Stimulated activated CD4-positive, alpha-beta T cell treated with anti-CD3 and anti-CD28 coated beads, TNF-alpha, amount 100 ng/mL, for 48 hours (primary cell): ENCODE data around the gene PDXDC1.
"Not testable (repeated sequence)": the region's sequence is repeated elsewhere in the genome, so short reads cannot be mapped to it uniquely, and the experiment has no call there.

Source experiments
- DNase-seq, 3 donors: peaks; one replicate each; pipeline ENCODE4 v3.0.0-alpha.2; 2020; ENCODE audit warnings: low read depth in 3 of 3

Gene PDXDC1

GRCh38 chr16:15012941-15013340 is 38.1 kb downstream of the PDXDC1 start:
- DNase-seq: not testable (repeated sequence)

- not testable (repeated sequence) for DNase-seq
Measured at GRCh38 chr16:15015671-15016070, 40.8 kb downstream of the PDXDC1 start.

GRCh38 chr16:15016354-15016753 is 41.5 kb downstream of the PDXDC1 start:
- DNase-seq: not testable (repeated sequence)

GRCh38 chr16:15016951-15017580 is 42.2 kb downstream of the PDXDC1 start:
- DNase-seq: not testable (repeated sequence)

- DNase-seq: not testable (repeated sequence)
Measured at GRCh38 chr16:15021429-15021828, 46.6 kb downstream of the PDXDC1 start.

- DNase-seq: peak in 2 of 3 donors; percentile 8 to 33
Measured at GRCh38 chr16:15022194-15022593, 47.4 kb downstream of the PDXDC1 start.

GRCh38 chr16:15023381-15024077 is 48.7 kb downstream of the PDXDC1 start:
- DNase-seq: not testable (repeated sequence)

- not testable (repeated sequence) for DNase-seq
Measured at GRCh38 chr16:15024858-15025199, 50.0 kb downstream of the PDXDC1 start.

GRCh38 chr16:15025234-15025951 is 50.6 kb downstream of the PDXDC1 start:
- not testable (repeated sequence) for DNase-seq

GRCh38 chr16:15027051-15027450 is 52.2 kb downstream of the PDXDC1 start:
- DNase-seq: not testable (repeated sequence)

GRCh38 chr16:15027503-15028344 is 52.9 kb downstream of the PDXDC1 start:
- not testable (repeated sequence) for DNase-seq

GRCh38 chr16:15028345-15028715 is 53.5 kb downstream of the PDXDC1 start:
- not testable (repeated sequence) for DNase-seq

GRCh38 chr16:15028801-15029698 is 54.2 kb downstream of the PDXDC1 start:
- DNase-seq: not testable (repeated sequence)

- not testable (repeated sequence) for DNase-seq
Measured at GRCh38 chr16:15029749-15030148, 54.9 kb downstream of the PDXDC1 start.

- DNase-seq: no peak
Measured at GRCh38 chr16:15031179-15031578, 56.4 kb downstream of the PDXDC1 start.

- DNase-seq: no peak
Measured at GRCh38 chr16:15031586-15031985, 56.8 kb downstream of the PDXDC1 start.

GRCh38 chr16:15032547-15033308 is 57.9 kb downstream of the PDXDC1 start:
- DNase-seq: no peak

- DNase-seq: no peak
Measured at GRCh38 chr16:15033309-15033707, 58.5 kb downstream of the PDXDC1 start.

GRCh38 chr16:15034266-15035162 is 59.7 kb downstream of the PDXDC1 start:
- no peak for DNase-seq
